ENCODE results near the gene RPS2. TPM values are rescaled to one million over a fixed set of nuclear protein-coding genes. Genes with fewer than 3 reads are reported as not detected.

The RPS2 gene
- total RNA-seq, 1 experiment from 2014 or later: 4,395 TPM

GRCh38 chr16:1983544-1984346 lies 19.1 kb upstream of the RPS2 start, which contains the start of gene GFER (continued):
- TF ChIP-seq MAX (CRISPR knock-in tag; IDR thresholded peaks at IDR 0.05): peak; percentile 83
- TF ChIP-seq ESRRA (CRISPR knock-in tag; IDR thresholded peaks at IDR 0.05; ENCODE audit: borderline replicate concordance): peak; percentile 81; the same call in 1 of the 2 replicates
- TF ChIP-seq HMGXB4 (CRISPR knock-in tag; IDR thresholded peaks at IDR 0.05): peak; percentile 72; the same call in 1 of the 2 replicates
- TF ChIP-seq TEAD4 (CRISPR knock-in tag; IDR thresholded peaks at IDR 0.05): no peak
- TF ChIP-seq FOXP4 (CRISPR knock-in tag; IDR thresholded peaks at IDR 0.05): peak; percentile 24; the same call in 1 of the 2 replicates
- no peak; the same call in 1 of the 2 replicates for TF ChIP-seq ZBTB21 (CRISPR knock-in tag; IDR thresholded peaks at IDR 0.05; ENCODE audit: borderline replicate concordance)
- TF ChIP-seq GTF2I (CRISPR knock-in tag; conservative IDR thresholded peaks at IDR 0.05): no peak
- no peak for TF ChIP-seq MXD4 (CRISPR knock-in tag; IDR thresholded peaks at IDR 0.05; ENCODE audit: borderline replicate concordance)
- no peak for TF ChIP-seq PREB (CRISPR knock-in tag; IDR thresholded peaks at IDR 0.05; ENCODE audit: borderline replicate concordance)
- TF ChIP-seq PRRX2 (CRISPR knock-in tag; IDR thresholded peaks at IDR 0.05): peak; percentile 87; the same call in 1 of the 2 replicates
- no peak for TF ChIP-seq ATF1 (CRISPR knock-in tag; IDR thresholded peaks at IDR 0.05)
- TF ChIP-seq USF1 (CRISPR knock-in tag; IDR thresholded peaks at IDR 0.05): 0 out of 2 replicates have a peak, but pooled peaks have one; percentile 2
- peak; percentile 86 for TF ChIP-seq MYBL2 (CRISPR knock-in tag; IDR thresholded peaks at IDR 0.05)
- TF ChIP-seq ZNF512 (CRISPR knock-in tag; IDR thresholded peaks at IDR 0.05; ENCODE audit: borderline replicate concordance): no peak
- TF ChIP-seq AR (CRISPR knock-in tag; IDR thresholded peaks at IDR 0.05): peak; percentile 65; the same call in 1 of the 2 replicates
- TF ChIP-seq RELA (CRISPR knock-in tag; IDR thresholded peaks at IDR 0.05; ENCODE audit: borderline replicate concordance): no peak; the same call in 1 of the 2 replicates
- peak; percentile 52; the same call in 1 of the 2 replicates for TF ChIP-seq ZNF416 (CRISPR knock-in tag; IDR thresholded peaks at IDR 0.05)
- peak; percentile 69 for TF ChIP-seq FOXP1 (CRISPR knock-in tag; IDR thresholded peaks at IDR 0.05; ENCODE audit: borderline replicate concordance)
- no peak for TF ChIP-seq IRF2 (CRISPR knock-in tag; IDR thresholded peaks at IDR 0.05; ENCODE audit: borderline replicate concordance, low read depth)
- TF ChIP-seq NR1H2 (CRISPR knock-in tag; IDR thresholded peaks at IDR 0.05): no peak
- TF ChIP-seq ATF2 (CRISPR knock-in tag; IDR thresholded peaks at IDR 0.05; ENCODE audit: borderline replicate concordance, low read depth): no peak
- peak; percentile 85 for TF ChIP-seq SP1 (CRISPR knock-in tag; conservative IDR thresholded peaks at IDR 0.05)
- peak; percentile 47 for TF ChIP-seq USF2 (CRISPR knock-in tag; IDR thresholded peaks at IDR 0.05)
- TF ChIP-seq GABPB1 (CRISPR knock-in tag; IDR thresholded peaks at IDR 0.05): peak; percentile 15
- TF ChIP-seq JAZF1 (CRISPR knock-in tag; IDR thresholded peaks at IDR 0.05): no peak
